GM21723 (cell line): ENCODE data around the gene SNX25.

Experiments
- ATAC-seq: cut with Tn5 transposase; IDR thresholded peaks from one replicate; pipeline ENCODE4 v1.9.1; 2021; ENCODE audit warnings: mild to moderate bottlenecking, moderate library complexity; ENCODE audit not compliant: unreplicated experiment

SNX25 gene

GRCh38 chr4:185364886-185365285, 155.5 kb downstream of the SNX25 start:
- no peak for ATAC-seq

- no peak for ATAC-seq
These were observed 160.3 kb downstream of the SNX25 start for GRCh38 chr4:185369731-185370130.

- ATAC-seq, result no peak
These were observed 161.0 kb downstream of the SNX25 start for GRCh38 chr4:185370268-185370949.

- no peak for ATAC-seq
These were observed 162.3 kb downstream of the SNX25 start for GRCh38 chr4:185371702-185372101.

GRCh38 chr4:185374027-185374426, 164.6 kb downstream of the SNX25 start:
- ATAC-seq, result no peak

GRCh38 chr4:185374573-185374972, 165.2 kb downstream of the SNX25 start:
- ATAC-seq, result no peak

GRCh38 chr4:185378264-185378663, 168.9 kb downstream of the SNX25 start:
- no peak for ATAC-seq

- no peak for ATAC-seq
These were observed 170.2 kb downstream of the SNX25 start for GRCh38 chr4:185379326-185380295.

GRCh38 chr4:185380320-185380719, 170.9 kb downstream of the SNX25 start:
- no peak for ATAC-seq

- ATAC-seq, result no peak
These were observed 172.1 kb downstream of the SNX25 start for GRCh38 chr4:185381288-185382196.

GRCh38 chr4:185382754-185383153, 173.4 kb downstream of the SNX25 start:
- no peak for ATAC-seq

- ATAC-seq, result no peak
These were observed 174.1 kb downstream of the SNX25 start for GRCh38 chr4:185383451-185383850.

GRCh38 chr4:185384061-185384460, 174.7 kb downstream of the SNX25 start:
- ATAC-seq, result no peak

- no peak for ATAC-seq
These were observed 175.5 kb downstream of the SNX25 start for GRCh38 chr4:185384930-185385331.

- no peak for ATAC-seq
These were observed 178.6 kb downstream of the SNX25 start for GRCh38 chr4:185387957-185388356.

- no peak for ATAC-seq
These were observed 181.5 kb downstream of the SNX25 start for GRCh38 chr4:185390941-185391340.

- no peak for ATAC-seq
These were observed 182.8 kb downstream of the SNX25 start for GRCh38 chr4:185392156-185392555.

GRCh38 chr4:185394568-185395237, 185.3 kb downstream of the SNX25 start:
- no peak for ATAC-seq

- no peak for ATAC-seq
These were observed 186.0 kb downstream of the SNX25 start, which contains the start of gene LRP2BP for GRCh38 chr4:185395238-185395955. Gene LRP2BP, minus strand, starts transcription at chr4:185395924. Its CDS starts 17,738 bp downstream, at chr4:185378186.
